Ecto neural progenitor cell (in vitro differentiated cells): ENCODE data around the gene COLGALT1.
"Not testable (repeated sequence)": the region's sequence is repeated elsewhere in the genome, so short reads cannot be mapped to it uniquely, and the experiment has no call there.

Experiments used
- DNase-seq: peaks from one replicate; pipeline ENCODE4 v3.0.0-alpha.2; 2018; ENCODE audit warnings: low spot score

COLGALT1 gene

DNA sequence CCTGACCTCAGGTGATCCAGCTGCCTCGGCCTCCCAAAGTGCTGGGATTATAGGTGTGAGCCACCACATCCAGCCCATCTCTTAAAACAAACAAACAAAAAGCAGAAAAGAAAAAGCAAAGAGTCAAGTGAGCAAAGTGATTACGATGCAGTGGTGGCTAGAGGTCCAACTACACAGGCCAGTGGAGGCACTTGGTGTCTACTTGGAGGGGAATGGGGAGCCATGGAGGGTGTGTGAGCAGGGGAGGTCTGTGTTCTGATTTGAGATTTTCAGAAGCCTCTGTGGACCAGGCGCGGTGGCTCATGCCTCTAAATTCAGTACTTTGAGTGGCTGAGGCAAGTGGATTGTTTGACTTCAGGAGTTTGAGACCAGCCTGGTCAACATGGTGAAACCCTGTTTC, 6.6 kb downstream of the COLGALT1 start:
- DNase-seq: no peak

DNA sequence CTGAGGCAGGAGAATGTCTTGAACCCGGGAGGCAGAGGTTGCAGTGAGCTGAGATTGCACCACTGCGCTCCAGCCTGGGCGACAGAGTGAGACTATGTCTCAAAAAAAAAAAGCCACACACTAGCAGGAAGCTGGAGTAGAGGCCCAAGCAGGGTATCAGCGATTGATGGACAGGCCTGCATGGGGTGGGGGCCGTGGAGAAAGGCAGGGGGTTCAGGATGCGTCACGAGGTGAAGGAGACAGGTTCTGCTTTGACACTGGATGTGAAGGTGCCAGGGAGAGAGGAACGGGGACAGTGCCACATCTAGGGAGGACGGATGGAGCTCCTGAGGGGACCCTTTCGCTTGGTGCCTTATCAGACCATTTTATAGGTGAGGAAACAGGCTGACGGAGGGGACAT, 7.1 kb downstream of the COLGALT1 start:
- DNase-seq: no peak

DNA sequence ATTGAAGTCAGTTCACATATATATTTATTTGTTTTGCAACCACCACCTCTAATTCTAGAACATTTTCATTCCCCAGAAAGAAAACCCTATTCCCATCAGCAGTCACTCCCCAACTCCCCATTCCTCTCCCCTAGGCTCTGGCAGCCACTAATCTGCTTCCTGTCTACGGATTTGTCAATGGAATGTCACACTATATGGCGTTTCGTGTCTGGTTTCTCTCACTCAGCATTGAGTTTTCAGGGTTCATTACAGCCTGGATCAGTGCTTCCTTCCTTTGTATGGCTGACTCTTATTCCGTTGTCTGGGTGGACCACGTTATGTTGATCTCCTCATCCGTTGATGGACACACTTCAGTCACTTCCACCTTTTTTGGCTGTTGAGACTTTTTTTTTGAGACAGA, 9.3 kb downstream of the COLGALT1 start:
- no peak for DNase-seq

DNA sequence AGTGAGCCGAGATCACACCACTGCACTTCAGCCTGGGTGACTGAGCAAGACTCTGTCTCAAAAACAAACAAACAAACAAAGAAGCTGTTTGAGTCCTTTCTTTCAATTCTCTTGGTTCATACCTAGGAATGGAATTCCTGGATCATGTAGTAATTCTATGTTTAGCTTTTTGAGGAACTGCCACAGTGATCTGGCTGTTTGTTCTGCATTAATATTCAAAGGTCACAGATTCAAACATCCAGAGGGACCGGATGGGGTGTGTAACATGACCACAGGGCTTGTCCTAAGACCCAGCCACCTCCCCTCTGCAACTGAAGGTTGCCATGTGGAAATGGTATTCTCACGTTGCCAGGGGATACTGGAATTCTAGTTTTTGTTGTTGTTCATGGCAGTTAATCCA, 10.2 kb downstream of the COLGALT1 start:
- no peak for DNase-seq

DNA sequence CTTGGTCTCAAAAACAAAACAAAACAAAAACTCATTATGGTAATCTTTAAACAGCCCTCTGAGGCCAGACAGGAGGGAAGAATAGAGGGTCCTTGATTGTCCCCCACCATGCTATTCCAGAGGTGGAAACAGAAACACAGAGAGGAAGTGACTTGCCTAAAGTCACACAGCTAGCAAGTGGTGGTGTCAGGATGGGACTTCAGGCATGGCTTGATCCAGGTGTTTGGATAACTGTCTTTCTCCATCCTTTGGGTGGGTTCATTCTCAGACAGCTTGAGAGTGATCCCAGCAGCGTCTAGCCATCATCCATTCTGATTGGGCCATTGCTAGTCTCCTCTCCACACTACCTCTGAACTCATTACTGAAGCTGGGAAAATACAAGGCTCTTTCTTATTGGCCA, 12.5 kb downstream of the COLGALT1 start:
- no peak for DNase-seq

DNA sequence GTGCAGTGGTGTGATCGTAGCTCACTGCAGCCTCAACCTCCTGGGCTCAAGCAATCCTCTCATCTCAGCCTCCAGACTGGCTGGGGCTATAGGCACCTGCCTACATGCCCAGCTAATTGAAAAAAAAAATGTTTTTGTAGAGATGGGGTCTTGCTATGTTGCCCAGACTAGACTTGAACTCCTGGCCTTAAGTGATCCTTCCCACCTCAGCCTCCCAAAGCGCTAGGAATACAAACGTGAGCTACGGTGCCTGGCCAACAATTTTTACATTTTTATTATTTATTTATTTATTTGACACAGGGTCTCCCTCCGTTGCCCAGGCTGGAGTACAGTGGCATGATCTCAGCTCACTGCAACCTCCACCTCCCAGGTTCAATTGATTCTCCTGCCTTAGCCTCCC, 14.8 kb downstream of the COLGALT1 start:
- DNase-seq: not testable (repeated sequence)

DNA sequence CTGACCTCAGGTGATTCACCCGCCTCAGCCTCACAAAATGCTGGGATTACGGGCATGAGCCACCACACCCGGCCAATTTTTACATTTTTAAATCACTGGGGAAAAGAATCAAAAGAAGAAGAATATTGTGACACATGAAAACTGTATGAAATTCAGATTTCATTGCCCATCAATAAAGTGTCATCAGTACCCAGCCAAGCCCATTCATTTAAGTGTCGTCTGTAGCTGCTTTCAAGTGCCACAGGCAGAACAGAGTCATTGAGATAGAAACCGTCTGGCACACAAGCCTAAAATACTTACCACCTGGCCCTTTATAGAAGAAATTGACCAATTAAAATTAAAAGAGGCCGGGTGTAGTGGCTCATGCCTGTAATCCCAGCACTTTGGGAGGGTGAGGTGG, 15.3 kb downstream of the COLGALT1 start:
- no peak for DNase-seq

DNA sequence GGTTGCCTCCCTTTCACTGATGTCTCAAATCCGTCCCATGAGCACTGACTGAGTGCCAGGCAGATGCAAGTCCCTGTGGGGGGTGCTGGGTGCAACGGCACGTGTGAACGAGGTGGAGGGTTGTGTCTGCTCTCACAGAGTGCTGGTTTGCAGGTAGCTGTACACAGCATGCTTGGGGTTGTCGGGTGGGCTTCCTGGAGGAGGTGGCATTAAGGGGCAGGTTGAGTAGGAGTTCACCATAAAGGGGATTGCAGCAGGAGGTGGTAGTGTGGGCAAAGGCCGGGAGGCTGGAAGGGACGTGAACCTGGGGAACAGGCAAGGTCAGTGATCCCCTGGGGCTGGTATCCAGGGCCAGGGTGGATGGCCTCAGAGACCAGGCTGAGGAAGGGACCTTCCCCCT, 17.2 kb downstream of the COLGALT1 start:
- DNase-seq: no peak

DNA sequence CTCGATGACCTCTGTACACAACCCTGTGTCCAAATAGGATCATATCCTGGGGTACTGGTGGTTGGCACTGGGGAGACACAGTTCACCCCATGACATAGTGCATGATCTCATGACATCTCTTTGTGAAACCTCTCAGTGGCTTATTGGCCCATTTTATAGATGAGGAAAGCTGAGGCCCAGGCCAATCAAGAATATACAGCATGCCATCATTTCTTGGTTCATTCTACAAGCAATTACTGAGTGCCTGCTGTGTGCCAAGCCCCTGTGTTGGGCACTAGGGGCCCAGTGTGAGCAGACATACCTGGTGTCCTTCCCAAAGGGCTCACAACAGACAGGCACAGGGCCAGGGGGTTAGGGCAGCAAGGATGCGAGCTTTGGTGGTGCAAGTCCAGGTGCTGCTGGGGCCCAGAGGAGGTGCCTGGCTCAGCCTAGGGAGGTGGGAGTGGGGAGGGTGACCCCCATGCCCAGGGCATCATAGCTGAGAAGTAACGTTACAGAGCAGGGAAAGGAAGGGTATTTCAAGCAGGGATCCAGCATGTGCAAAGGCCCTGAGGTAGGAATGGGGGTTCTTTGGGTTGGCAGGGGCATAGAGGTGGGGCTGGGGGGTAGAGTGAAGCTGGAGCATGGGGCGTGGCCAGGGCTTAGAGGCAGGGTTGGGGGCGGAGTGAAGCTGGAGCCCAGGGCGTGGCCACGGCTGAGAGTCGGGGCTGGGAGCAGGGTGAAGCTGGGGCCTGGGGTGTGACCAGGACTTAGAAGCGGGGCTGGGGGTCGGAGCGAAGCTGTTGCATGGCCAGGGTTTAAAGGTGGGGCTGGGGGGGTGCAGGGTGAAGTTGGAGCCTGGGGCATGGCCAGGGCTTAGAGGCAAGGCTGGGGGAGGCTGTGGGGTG, 20.7 kb downstream of the COLGALT1 start:
- no peak for DNase-seq

DNA sequence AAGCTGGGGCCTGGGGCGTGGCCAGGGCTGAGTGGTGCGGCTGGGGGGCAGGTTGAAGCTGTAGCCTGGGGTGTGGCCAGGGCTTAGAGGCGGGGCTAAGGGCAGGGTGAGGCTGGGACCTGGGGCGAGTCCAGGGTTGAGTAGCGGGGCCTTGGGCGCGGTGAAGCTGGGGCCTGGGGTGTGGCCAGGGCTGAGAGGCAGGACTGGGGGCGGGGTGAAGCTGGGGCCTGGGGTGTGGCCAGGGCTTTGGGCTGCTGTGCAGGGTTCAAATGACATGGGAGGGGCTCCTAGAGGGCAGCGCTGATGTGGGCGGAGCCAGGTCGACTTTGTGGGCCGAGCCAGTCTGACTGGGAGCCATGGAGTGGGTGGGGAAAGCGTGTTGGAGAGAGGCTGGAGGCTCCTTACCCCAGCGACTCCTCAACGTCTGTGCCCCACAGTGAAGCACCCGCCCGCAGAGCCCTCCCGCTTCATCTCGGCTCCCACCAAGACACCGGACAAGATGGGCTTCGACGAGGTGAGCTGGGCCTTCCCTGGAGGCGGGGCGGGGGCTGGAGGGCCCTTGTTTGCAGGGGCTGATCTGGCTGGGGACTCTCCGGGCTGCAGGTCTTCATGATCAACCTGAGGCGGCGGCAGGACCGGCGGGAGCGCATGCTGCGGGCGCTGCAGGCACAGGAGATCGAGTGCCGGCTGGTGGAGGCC, 21.5 kb downstream of the COLGALT1 start:
- DNase-seq: peak; percentile 99

DNA sequence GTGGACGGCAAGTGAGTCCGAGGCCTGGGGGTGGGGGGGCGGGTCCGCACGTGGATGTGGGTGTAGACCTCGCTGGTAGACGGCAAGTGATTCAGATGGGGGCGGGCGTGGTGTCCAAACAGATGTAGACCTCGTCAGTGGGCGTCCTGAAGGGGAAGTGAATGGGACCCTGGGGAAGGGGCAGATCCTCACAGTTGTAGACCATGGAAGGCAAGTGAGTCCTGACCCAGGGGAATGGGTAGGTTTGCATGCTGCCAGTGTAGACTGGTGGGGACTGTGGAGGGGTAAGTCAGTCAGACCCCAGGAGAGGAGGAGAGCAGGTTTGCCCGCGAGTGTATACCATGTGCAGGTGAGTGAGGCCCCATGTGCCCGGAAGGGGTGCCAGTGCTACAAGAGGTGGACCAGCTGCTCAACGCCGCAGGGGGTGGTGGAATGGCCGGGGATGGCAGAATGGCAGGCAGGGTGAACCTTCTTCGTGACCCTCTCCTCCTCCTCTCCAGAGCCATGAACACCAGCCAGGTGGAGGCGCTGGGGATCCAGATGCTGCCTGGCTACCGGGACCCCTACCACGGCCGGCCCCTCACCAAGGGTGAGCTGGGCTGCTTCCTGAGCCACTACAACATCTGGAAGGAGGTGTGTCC, 22.1 kb downstream of the COLGALT1 start:
- DNase-seq: no peak

DNA sequence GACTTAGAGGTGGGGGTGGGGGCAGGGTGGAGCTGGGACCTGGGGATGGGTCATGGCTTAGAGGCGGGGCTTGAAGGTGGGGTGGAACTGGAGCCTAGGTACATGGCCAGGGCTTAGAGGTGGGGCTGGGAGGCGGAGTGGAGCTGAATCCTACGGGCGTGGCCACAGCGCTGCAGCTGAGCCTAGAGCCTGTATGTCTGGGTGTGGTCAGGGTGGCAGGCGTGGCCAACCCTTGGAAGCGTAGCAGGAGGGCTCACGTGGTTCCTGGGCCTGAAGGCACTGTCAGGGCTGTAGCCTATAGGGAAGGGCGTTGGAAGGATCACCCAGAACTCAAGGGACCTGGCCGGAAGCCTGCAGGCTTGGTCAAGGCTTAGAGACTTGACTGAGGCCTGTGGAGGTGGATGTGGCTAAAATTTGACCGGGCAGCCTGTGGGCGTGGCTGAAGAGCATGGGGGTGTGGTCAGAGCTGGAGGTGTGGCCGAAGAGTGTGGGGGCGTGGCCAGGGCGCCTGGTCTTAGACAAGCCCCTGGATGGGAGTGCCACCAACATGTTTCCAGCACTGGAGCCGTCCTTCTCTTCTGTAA, 24.3 kb downstream of the COLGALT1 start:
- peak; percentile 87 for DNase-seq

DNA sequence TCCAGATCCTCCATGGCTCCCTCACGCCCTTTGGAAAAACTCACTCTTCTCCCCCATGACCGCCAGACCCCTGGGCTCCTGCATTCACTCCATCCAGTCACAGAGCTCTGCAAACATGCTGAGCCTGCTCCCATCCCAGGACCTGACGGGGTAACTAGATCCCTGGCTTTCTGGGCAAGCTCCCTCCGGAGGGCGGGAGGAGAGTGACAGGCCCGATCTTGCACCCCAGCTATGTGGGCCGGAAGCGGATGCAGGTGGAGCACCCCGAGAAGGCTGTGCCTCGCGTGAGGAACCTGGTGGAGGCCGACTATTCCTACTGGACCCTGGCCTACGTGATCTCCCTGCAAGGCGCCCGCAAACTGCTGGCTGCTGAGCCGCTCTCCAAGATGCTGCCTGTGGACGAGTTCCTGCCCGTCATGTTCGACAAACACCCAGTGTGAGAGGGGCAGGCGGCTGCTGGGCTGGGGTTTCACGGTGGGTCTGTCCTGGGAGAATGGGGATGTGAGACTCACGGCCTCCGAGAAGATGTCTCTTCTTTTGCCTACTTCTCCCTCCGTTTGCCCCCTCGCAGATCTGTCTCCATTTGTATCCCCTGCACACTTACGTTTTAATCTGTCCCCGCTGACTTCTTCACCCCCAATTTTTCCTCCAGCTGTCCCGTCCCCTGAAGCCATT, 25.2 kb downstream of the COLGALT1 start:
- DNase-seq: no peak

DNA sequence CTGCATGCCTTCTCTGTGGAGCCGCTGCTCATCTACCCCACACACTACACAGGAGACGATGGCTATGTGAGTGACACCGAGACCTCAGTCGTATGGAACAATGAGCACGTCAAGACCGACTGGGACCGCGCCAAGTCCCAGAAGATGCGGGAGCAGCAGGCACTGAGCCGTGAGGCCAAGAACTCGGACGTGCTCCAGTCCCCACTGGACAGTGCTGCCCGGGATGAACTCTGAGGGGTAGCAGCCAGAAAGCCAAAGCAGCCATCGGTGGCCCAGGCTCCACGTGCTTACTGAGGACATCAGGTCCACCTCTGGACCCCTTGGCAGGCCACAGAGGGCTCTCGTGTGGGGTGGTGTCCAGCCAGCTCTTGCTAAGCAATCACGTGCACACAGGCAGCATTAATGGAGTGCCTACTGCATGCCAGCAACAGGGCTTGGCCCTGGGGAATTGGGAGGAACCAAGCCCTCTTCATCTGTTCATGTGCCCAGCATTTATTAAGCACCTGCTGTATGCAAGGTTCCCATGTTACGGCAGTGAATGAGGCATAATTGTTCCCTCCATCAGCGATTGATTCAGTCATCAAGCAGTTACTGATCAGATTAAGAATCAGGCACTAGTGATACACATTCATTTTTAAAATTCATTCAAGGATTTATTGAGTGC, 25.9 kb downstream of the COLGALT1 start:
- no peak for DNase-seq

DNA sequence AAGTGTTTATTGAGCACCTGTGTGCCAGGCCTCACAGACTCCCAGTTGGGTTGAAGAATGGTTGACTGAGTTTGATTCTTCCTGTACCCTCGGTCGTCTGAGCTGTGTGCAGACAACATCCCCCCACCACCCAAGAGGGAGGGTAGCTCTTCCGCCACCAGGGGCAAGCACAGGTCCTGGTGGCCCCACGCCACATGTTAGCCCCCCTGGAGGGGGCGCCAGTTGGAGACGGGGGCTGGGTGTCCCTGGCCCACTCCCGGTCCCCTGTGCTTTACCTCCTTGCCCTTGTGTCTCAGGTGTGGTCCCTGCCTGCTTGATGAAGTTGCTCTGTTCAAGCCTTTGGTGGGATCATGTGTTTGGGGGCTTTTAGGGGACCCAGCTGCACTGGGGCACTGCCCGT, 27.2 kb downstream of the COLGALT1 start:
- DNase-seq: no peak

DNA sequence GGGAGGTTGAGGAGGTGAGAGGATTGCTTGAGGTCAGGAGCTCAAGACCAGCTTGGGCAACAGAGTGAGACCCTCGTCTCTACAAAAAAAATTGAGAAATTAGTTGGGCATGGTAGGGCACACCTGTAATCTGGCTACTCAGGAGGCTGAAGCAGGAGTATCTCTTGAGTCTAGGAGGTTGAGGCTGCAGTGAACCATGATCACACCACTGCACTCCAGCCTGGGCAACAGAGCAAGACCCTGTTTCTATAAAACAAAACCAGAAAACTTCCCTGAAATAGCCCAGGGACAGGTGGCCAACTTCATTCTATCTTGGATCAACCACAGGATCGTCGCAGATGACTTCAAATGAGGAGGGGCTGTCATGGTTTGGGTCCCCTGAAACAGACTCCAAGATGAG, 28.7 kb downstream of the COLGALT1 start:
- DNase-seq: no peak

DNA sequence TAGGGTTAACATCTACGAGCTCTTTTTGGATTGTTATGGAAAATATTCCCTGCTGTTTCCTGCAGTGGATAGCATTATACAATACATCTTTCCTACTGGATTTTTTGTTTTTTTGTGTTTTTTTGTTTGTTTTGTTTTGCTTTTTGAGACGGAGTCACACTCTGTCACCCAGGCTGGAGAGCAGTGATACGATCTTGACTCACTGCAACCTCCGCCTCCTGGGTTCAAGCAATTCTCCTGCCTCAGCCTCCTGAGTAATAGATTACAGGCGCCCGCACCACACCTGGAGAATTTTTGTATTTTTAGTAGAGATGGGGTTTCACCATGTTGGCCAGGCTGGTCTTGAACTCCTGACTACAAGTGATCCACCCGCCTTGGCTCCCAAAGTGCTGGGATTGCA, 29.9 kb downstream of the COLGALT1 start:
- DNase-seq: not testable (repeated sequence)

DNA sequence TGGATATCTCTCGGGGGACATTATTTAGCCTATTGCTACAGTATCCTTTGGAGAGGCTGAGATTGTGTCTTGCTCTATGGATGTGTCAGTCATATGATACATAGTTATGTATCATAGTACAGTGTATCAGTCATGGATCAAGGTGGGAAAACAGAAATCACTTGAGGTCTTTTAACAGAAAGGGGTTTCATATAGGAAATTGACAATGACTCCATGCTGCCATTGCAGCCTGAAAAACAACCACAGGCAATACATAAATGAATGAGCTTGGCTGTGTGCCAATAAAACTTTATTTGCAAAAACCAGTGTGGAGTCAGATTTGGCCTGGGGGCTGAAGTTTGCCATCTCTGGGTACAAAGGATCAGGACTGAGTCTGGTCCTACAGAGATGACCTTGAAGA, 35.4 kb downstream of the COLGALT1 start:
- no peak for DNase-seq

DNA sequence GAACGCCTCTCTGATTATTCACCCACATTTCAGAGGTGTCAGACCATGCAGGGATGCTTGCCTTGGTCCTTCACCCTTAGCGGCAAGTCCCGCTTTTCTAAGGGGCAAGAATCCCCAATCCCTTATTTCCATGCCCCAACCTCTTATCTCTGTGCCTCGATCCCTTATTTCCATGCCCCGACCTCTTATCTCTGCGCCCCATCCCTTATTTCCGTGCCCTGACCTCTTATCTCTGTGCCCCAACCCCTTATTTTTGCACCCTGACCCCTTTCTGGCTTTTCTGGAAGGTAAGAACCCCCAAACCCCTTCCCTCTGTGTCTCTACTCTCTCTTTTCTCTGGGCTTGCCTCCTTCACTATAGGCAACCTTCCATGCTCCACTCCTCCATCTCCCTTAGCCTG, 38.8 kb downstream of the COLGALT1 start:
- DNase-seq: not testable (repeated sequence)

DNA sequence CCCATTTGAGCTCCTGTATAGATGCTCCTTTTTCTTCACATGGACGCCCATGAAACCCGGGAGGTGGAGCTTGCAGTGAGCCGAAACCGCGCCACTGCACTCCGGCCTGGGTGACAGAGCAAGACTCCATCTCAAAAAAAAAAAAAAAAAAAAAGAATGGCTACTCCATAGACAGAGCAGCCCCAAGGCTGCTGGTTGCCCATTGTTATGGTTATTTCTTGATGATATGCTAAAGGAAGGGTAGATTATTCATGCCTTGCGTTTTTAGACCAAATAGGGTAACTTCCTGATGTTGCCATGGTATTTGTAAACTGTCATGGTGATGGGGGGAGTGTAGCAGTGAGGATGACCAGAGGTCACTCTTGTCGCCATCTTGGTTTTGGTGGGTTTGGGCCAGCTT, 42.6 kb downstream of the COLGALT1 start:
- not testable (repeated sequence) for DNase-seq

DNA sequence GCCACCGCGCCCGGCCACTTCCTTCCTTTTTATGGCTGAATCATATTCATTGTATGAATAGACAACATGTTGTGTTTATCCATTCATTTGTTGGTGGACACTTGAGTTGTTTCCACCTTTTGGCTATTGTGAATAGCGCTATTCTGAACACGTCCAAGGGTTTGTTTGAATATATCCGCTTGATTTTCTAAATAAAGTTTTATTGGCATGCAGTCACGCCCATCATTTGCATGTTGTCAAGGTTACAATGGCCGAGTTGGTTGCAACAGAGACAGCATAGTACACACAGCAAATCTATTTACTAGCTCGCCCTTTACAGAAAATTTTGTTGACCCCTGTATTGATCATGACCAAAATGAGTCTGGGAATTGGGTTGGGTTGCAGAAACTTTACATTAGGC, 43.5 kb downstream of the COLGALT1 start:
- no peak for DNase-seq

DNA sequence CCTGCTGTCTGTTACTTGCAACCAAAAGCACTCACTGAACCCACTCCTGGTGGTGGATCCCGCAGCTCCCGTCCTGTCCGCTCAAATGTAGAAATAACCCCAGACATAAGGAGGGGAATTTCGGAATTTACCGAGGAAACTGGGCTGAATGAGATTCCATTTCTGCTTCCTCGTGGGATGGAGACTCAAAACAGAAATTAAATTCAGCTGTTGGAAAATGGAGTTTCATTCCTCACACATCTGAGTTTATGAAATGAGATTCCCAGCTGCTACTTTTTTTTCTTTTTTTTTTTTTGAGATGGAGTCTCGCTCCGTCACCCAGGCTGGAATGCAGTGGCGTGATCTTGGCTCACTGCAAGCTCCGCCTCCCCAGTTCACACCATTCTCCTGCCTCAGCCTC, 44.3 kb downstream of the COLGALT1 start:
- DNase-seq: no peak
